H9 (cell line): ENCODE data around the gene DTWD1. TPM values are rescaled to one million over a fixed set of nuclear protein-coding genes. Genes with fewer than 3 reads are reported as not detected.

ENCODE experiments used
- DNase-seq: peaks from one replicate; pipeline ENCODE4 v3.0.0-alpha.2; 2017
- H2AFZ ChIP-seq: one replicate; pipeline ENCODE4 v1.6.1; 2013; ENCODE audit warnings: mild to moderate bottlenecking, low read length, control low read depth, moderate library complexity
- H2AK5ac ChIP-seq: 2 replicates; pipeline ENCODE4 v1.6.1; 2013; ENCODE audit warnings: low read length, control low read depth, mixed read lengths; ENCODE audit not compliant: insufficient read length
- H2BK120ac ChIP-seq: one replicate; pipeline ENCODE4 v1.6.1; 2013; ENCODE audit warnings: low read depth, mild to moderate bottlenecking, low read length, control low read depth, inconsistent platforms; ENCODE audit not compliant: poor library complexity, severe bottlenecking
- H2BK12ac ChIP-seq: 2 replicates; pipeline ENCODE4 v1.6.1; 2013; ENCODE audit warnings: low read length, control low read depth, mixed read lengths, low read depth; ENCODE audit not compliant: insufficient read length
- H2BK15ac ChIP-seq: 2 replicates; pipeline ENCODE4 v1.6.1; 2013; ENCODE audit warnings: low read depth, low read length, control low read depth
- H2BK20ac ChIP-seq: one replicate; pipeline ENCODE4 v1.6.1; 2013; ENCODE audit warnings: low read depth, mild to moderate bottlenecking, low read length, control low read depth, inconsistent platforms; ENCODE audit not compliant: poor library complexity, severe bottlenecking
- H2BK5ac ChIP-seq: 2 replicates; pipeline ENCODE4 v1.6.1; 2013; ENCODE audit warnings: low read length, control low read depth, mixed read lengths; ENCODE audit not compliant: insufficient read length
- H3K14ac ChIP-seq: 2 replicates; pipeline ENCODE4 v1.6.1; 2013; ENCODE audit warnings: low read length, control low read depth; ENCODE audit not compliant: insufficient read depth
- H3K18ac ChIP-seq: 2 replicates; pipeline ENCODE4 v1.6.1; 2013; ENCODE audit warnings: low read depth, mild to moderate bottlenecking, mixed read lengths, low read length, control low read depth; ENCODE audit not compliant: insufficient read length
- H3K23ac ChIP-seq: 2 replicates; pipeline ENCODE4 v1.6.1; 2013; ENCODE audit warnings: low read length, control low read depth, mixed read lengths, low read depth; ENCODE audit not compliant: insufficient read length
- H3K23me2 ChIP-seq: 2 replicates; pipeline ENCODE4 v1.6.1; 2013; ENCODE audit warnings: low read depth, mild to moderate bottlenecking, mixed read lengths, low read length, control low read depth; ENCODE audit not compliant: insufficient read length, poor library complexity, severe bottlenecking
- H3K27ac ChIP-seq: 2 replicates; pipeline ENCODE4 v1.5.1; 2013; ENCODE audit warnings: low read length, control low read depth, mixed read lengths, low read depth; ENCODE audit not compliant: insufficient read length
- H3K27me3 ChIP-seq: 2 replicates; pipeline ENCODE4 v1.6.1; 2013; ENCODE audit warnings: low read length, control low read depth, inconsistent platforms; ENCODE audit not compliant: insufficient read depth
- H3K4ac ChIP-seq: 2 replicates; pipeline ENCODE4 v1.6.1; 2013; ENCODE audit warnings: low read depth, mild to moderate bottlenecking, control low read depth, inconsistent platforms, low read length, moderate library complexity
- H3K4me1 ChIP-seq: 2 replicates; pipeline ENCODE4 v1.6.1; 2013; ENCODE audit warnings: low read length, control low read depth, inconsistent platforms; ENCODE audit not compliant: insufficient read depth
- H3K4me2 ChIP-seq: 2 replicates; pipeline ENCODE4 v1.6.1; 2013; ENCODE audit warnings: low read length, control low read depth, mixed read lengths; ENCODE audit not compliant: insufficient read length, insufficient read depth
- H3K56ac ChIP-seq: 2 replicates; pipeline ENCODE4 v1.6.1; 2013; ENCODE audit warnings: low read depth, mild to moderate bottlenecking, mixed read lengths, low read length, control low read depth; ENCODE audit not compliant: insufficient read length
- H3K79me1 ChIP-seq: 2 replicates; pipeline ENCODE4 v1.6.1; 2013; ENCODE audit warnings: low read depth, mild to moderate bottlenecking, moderate library complexity, low read length, control low read depth, inconsistent platforms; ENCODE audit not compliant: insufficient read depth, poor library complexity, severe bottlenecking
- H3K79me2 ChIP-seq: 2 replicates; pipeline ENCODE4 v1.6.1; 2013; ENCODE audit warnings: low read length, control low read depth, inconsistent platforms; ENCODE audit not compliant: insufficient read depth
- H3K9ac ChIP-seq: 2 replicates; pipeline ENCODE4 v1.6.1; 2013; ENCODE audit warnings: low read length, control low read depth, mixed read lengths; ENCODE audit not compliant: insufficient read length; ENCODE audit errors: extremely low read depth
- H3K9me3 ChIP-seq: one replicate; pipeline ENCODE4 v1.6.1; 2013; ENCODE audit warnings: low read depth, low read length, inconsistent platforms; ENCODE audit not compliant: control insufficient read depth
- H3T11ph ChIP-seq: one replicate; pipeline ENCODE4 v1.6.1; 2013; ENCODE audit warnings: mild to moderate bottlenecking, low read length, control low read depth, inconsistent platforms
- H4K20me1 ChIP-seq: one replicate; pipeline ENCODE4 v1.6.1; 2013; ENCODE audit not compliant: control insufficient read depth, insufficient read length, insufficient read depth
- H4K5ac ChIP-seq: 2 replicates; pipeline ENCODE4 v1.6.1; 2013; ENCODE audit warnings: low read depth, mild to moderate bottlenecking, mixed read lengths, low read length, control low read depth; ENCODE audit not compliant: insufficient read length
- H4K8ac ChIP-seq: replicated peaks from 2 replicates; pipeline ENCODE4 v1.6.1; 2013; ENCODE audit warnings: low read length, control low read depth, mixed read lengths, low read depth; ENCODE audit not compliant: insufficient read length
- H4K91ac ChIP-seq: 2 replicates; pipeline ENCODE4 v1.6.1; 2013; ENCODE audit warnings: low read depth, mild to moderate bottlenecking, moderate library complexity, mixed read lengths, low read length, control low read depth; ENCODE audit not compliant: insufficient read length
- H3K27ac Mint-ChIP-seq, 3 experiments: 2 replicates in 2 of 3; 3 replicates in 1 of 3; pipeline ENCODE4 v1.8.0; 2020 to 2021; ENCODE audit warnings: mixed read lengths in 3 of 3, mild to moderate bottlenecking in 1 of 3, moderate library complexity in 1 of 3
- H3K27me3 Mint-ChIP-seq: 2 replicates; pipeline ENCODE4 v1.8.0; 2021; ENCODE audit warnings: low read depth, mild to moderate bottlenecking, moderate library complexity, mixed read lengths
- H3K36me3 Mint-ChIP-seq, 3 experiments: 2 replicates in 2 of 3; 3 replicates in 1 of 3; pipeline ENCODE4 v1.8.0; 2020 to 2021; ENCODE audit warnings: low read depth in 3 of 3, mixed read lengths in 3 of 3; ENCODE audit not compliant: insufficient read depth in 1 of 3
- H3K4me1 Mint-ChIP-seq, 2 experiments: 2 replicates each; pipeline ENCODE4 v1.8.0; 2020; ENCODE audit warnings: mixed read lengths in 2 of 2
- H3K4me3 Mint-ChIP-seq, 2 experiments: 2 replicates in 1 of 2; 3 replicates in 1 of 2; pipeline ENCODE4 v1.8.0; 2020 to 2021; ENCODE audit warnings: mild to moderate bottlenecking in 2 of 2, mixed read lengths in 2 of 2, moderate library complexity in 1 of 2
- H3K9me3 Mint-ChIP-seq, 2 experiments: 2 replicates in 1 of 2; 3 replicates in 1 of 2; pipeline ENCODE4 v1.8.0; 2020; ENCODE audit warnings: mild to moderate bottlenecking in 2 of 2, mixed read lengths in 2 of 2, moderate library complexity in 1 of 2
- CTCF ChIP-seq: fragments of 200-600 bp; sonication (generic); conservative IDR thresholded peaks from 3 replicates; pipeline ENCODE4 v1.8.0; 2021; ENCODE audit warnings: antibody characterized with exemption, mild to moderate bottlenecking
- WGBS: extraction: QIAGEN DNeasy Blood & Tissue Kit; methylation state at CpG from one replicate; pipeline ENCODE4 v1.1.7; 2013; ENCODE audit warnings: missing lambda C conversion rate, low lambda C conversion rate, mixed read lengths; ENCODE audit not compliant: insufficient read length; ENCODE audit errors: extremely low coverage; 5-methylcytosine and 5-hydroxymethylcytosine counted together
- total RNA-seq: library from RNA; stranded (reverse); gene quantifications from 2 replicates; pipeline ENCODE4 v1.2.1, GENCODE V29; 2021

Gene DTWD1
- total RNA-seq, 1 experiment from 2014 or later = 26.7 TPM

- no peak overlapping the region for H2BK15ac ChIP-seq
- H3K27ac ChIP-seq = no peak overlapping the region
- peaks cover 5% of the 10 kb centered on the region for H3K79me1 ChIP-seq
- peaks cover 21 to 32% (median 30%) of the 10 kb centered on the region in 3 experiments for H3K36me3 Mint-ChIP-seq
- H3K9ac ChIP-seq = no peak overlapping the region
- no peak overlapping the region for H2BK20ac ChIP-seq
- peaks cover 6% of the 10 kb centered on the region; the same call in 1 of the 2 replicates for H3K79me2 ChIP-seq
- H2AFZ ChIP-seq = no peak overlapping the region
- no peak overlapping the region for H3T11ph ChIP-seq
- H2BK5ac ChIP-seq = no peak overlapping the region
- peak; percentile 45; the same call in 2 of the 3 replicates for TF ChIP-seq CTCF
- no peak overlapping the region for H3K14ac ChIP-seq
- no peak overlapping the region for H3K18ac ChIP-seq
- no peak overlapping the region for H2AK5ac ChIP-seq
- H3K4me2 ChIP-seq = no peak overlapping the region
- no peaks in the 10 kb centered on the region for H3K27me3 Mint-ChIP-seq
- peak overlapping the region; percentile 94 to 98; a peak in 4 of 5 replicates for H3K4me3 Mint-ChIP-seq
- H3K9me3 Mint-ChIP-seq = peaks cover 10 to 13% of the 10 kb centered on the region in 2 experiments; a peak in 3 of 5 replicates
- H3K23me2 ChIP-seq = peaks cover 4% of the 10 kb centered on the region
- no peak overlapping the region for H3K23ac ChIP-seq
- no peak overlapping the region for H4K91ac ChIP-seq
- H3K4me1 ChIP-seq = no peaks in the 10 kb centered on the region
- no peak for DNase-seq
- no peak overlapping the region for H4K8ac ChIP-seq
- H3K4ac ChIP-seq = no peak overlapping the region
- no peak overlapping the region for H2BK12ac ChIP-seq
- no peaks in the 10 kb centered on the region for H4K20me1 ChIP-seq
- no peak overlapping the region for H4K5ac ChIP-seq
- H3K4me1 Mint-ChIP-seq = peaks cover 24 to 25% of the 10 kb centered on the region in 2 experiments
- H3K56ac ChIP-seq = no peak overlapping the region
- WGBS = no CpG with 5 or more reads among the region's 3 CpGs
- no peak overlapping the region for H3K27ac Mint-ChIP-seq
- H2BK120ac ChIP-seq = no peak overlapping the region
- no peaks in the 10 kb centered on the region for H3K27me3 ChIP-seq
- H3K9me3 ChIP-seq = peaks cover 4% of the 10 kb centered on the region
Measured at GRCh38 chr15:49622561-49622960, 1.7 kb downstream of the DTWD1 start.
